ENCODE data around the gene SAXO1.

Gene SAXO1

DNA sequence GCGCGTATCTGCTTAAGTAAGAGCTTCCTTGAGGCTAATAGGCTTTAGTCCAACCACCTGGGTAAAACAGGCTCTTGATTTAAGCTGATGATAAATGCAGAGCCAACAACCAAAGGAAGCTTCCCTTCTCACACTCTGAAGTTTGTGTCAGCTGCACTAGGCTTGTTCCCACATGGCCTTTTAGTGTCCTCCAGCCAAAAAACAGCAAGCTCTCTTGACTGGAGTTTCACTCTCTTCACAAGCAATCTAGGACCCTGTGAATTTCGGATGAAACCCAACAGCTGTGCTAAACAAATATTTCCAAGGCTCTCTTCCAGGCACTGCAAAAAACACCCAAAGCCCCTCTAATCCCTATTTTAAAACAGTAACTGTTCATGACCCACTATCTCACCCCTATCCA lies 63.9 kb downstream of the SAXO1 start:
- no peak overlapping the region for H3K27ac ChIP-seq
- no peaks in the 10 kb centered on the region for H3K27me3 ChIP-seq (ENCODE audit: insufficient read depth, low read depth)
- no peaks in the 10 kb centered on the region for H4K20me1 ChIP-seq (ENCODE audit: insufficient read depth)
- no peak overlapping the region for H3K4me2 ChIP-seq
- H3K9ac ChIP-seq, result no peak overlapping the region
- TF ChIP-seq, protein P1, sequence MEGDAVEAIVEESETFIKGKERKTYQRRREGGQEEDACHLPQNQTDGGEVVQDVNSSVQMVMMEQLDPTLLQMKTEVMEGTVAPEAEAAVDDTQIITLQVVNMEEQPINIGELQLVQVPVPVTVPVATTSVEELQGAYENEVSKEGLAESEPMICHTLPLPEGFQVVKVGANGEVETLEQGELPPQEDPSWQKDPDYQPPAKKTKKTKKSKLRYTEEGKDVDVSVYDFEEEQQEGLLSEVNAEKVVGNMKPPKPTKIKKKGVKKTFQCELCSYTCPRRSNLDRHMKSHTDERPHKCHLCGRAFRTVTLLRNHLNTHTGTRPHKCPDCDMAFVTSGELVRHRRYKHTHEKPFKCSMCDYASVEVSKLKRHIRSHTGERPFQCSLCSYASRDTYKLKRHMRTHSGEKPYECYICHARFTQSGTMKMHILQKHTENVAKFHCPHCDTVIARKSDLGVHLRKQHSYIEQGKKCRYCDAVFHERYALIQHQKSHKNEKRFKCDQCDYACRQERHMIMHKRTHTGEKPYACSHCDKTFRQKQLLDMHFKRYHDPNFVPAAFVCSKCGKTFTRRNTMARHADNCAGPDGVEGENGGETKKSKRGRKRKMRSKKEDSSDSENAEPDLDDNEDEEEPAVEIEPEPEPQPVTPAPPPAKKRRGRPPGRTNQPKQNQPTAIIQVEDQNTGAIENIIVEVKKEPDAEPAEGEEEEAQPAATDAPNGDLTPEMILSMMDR (conservative IDR thresholded peaks at IDR 0.05; ENCODE audit: low read depth, low read length), result no peak
- H2AFZ ChIP-seq (ENCODE audit: low read depth), result no peak overlapping the region
- H3K4me3 ChIP-seq (IDR thresholded peaks at IDR 0.05; ENCODE audit: insufficient read depth, low read depth, low read length), result no peak overlapping the region
- H3K79me2 ChIP-seq (ENCODE audit: insufficient read depth, low read depth), result no peaks in the 10 kb centered on the region
- H3K36me3 ChIP-seq (ENCODE audit: insufficient read depth), result no peaks in the 10 kb centered on the region
- H3K4me1 ChIP-seq (ENCODE audit: low read depth, poor library complexity, severe bottlenecking), result no peaks in the 10 kb centered on the region

DNA sequence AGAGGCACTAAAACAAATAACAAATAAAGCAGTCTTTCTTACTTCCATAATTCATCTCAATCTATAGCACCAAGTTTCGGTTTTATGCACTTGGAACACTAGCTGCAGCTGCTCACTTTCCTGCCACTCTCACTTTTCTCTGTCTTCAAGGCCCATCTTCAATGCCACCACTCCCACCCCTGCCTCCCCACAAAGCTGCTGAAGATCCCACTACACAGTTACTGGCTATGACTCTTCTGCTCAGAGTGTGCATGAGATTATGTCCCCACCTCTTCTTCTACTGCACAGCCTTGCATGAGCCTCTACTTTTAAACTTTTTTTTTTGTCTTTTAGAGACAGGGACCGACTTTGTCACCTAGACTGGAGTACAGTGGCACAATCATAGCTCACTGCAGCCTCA lies 77.4 kb downstream of the SAXO1 start:
- Histone ChIP-seq H3K9ac (no peak overlapping the region), H3K4me2 (no peak overlapping the region), H3K27ac (no peak overlapping the region), H3K79me2 (ENCODE audit: insufficient read depth, low read depth) (no peaks in the 10 kb centered on the region), H3K4me3 (IDR thresholded peaks at IDR 0.05; ENCODE audit: insufficient read depth, low read depth, low read length) (no peak overlapping the region), H4K20me1 (ENCODE audit: insufficient read depth) (no peaks in the 10 kb centered on the region), H2AFZ (ENCODE audit: low read depth) (no peak overlapping the region), H3K36me3 (ENCODE audit: insufficient read depth) (no peaks in the 10 kb centered on the region), H3K4me1 (ENCODE audit: low read depth, poor library complexity, severe bottlenecking) (no peaks in the 10 kb centered on the region), H3K27me3 (ENCODE audit: insufficient read depth, low read depth) (no peaks in the 10 kb centered on the region)
- TF ChIP-seq, protein P1 (conservative IDR thresholded peaks at IDR 0.05; ENCODE audit: low read depth, low read length), result no peak

DNA sequence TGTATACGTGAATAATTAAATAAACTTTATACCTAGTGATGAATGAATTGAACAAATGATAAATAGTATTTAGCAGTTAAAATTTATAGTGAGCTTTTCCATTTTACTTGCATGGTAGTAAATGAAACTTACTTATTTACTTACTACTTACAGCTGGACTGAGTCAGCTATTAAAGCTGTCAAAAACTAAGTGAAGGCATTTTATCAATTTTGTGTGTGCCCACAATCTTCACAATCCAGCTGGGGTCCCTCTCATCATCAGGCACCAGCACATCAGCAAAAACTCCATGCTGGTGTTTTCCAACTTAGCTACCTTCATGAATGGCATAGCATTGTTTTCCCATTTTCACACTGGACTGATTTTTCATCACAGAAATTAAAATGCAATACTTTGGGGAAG lies 81.1 kb downstream of the SAXO1 start:
- H2AFZ ChIP-seq (ENCODE audit: low read depth), result no peak overlapping the region
- H3K4me2 ChIP-seq, result no peak overlapping the region

DNA sequence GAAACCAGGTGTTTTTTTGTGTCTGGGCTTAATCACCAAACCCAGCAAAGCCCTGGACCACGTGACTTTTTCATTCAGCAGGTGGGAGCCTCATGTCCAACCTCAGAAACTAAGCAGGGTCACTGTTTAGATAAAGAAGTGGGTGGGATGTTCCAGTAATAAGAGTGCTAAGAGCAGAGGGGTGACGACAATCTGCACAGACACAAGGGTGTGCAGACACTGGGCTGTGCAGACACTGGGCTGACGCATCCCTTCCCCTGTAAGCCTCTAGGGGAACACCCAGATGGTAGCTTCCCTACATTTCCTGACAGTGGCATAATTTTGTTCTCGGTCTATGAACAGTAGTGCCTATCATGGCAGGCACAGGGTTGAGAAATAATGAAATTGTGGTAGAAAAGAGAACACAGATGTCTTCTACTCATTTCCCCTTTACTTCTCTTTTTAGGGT lies 85.1 kb downstream of the SAXO1 start:
- no peaks in the 10 kb centered on the region for H3K36me3 ChIP-seq (ENCODE audit: insufficient read depth)
- H3K4me1 ChIP-seq (ENCODE audit: low read depth, poor library complexity, severe bottlenecking), result no peaks in the 10 kb centered on the region
- no peaks in the 10 kb centered on the region for H4K20me1 ChIP-seq (ENCODE audit: insufficient read depth)
- H3K79me2 ChIP-seq (ENCODE audit: insufficient read depth, low read depth), result no peaks in the 10 kb centered on the region
- no peak overlapping the region for H3K4me3 ChIP-seq (IDR thresholded peaks at IDR 0.05; ENCODE audit: insufficient read depth, low read depth, low read length)
- H3K9ac ChIP-seq, result no peak overlapping the region
- TF ChIP-seq, protein P1 (conservative IDR thresholded peaks at IDR 0.05; ENCODE audit: low read depth, low read length), result no peak
- no peak overlapping the region for H3K27ac ChIP-seq
- H2AFZ ChIP-seq (ENCODE audit: low read depth), result no peak overlapping the region
- H3K4me2 ChIP-seq, result no peak overlapping the region
- no peaks in the 10 kb centered on the region for H3K27me3 ChIP-seq (ENCODE audit: insufficient read depth, low read depth)

More for the DNA sequence above, 81.1 kb downstream of the SAXO1 start:
- Histone ChIP-seq H3K4me3 (IDR thresholded peaks at IDR 0.05; ENCODE audit: insufficient read depth, low read depth, low read length) (no peak overlapping the region), H3K27me3 (ENCODE audit: insufficient read depth, low read depth) (no peaks in the 10 kb centered on the region), H3K9ac (no peak overlapping the region), H3K36me3 (ENCODE audit: insufficient read depth) (no peaks in the 10 kb centered on the region), H3K27ac (no peak overlapping the region), H3K79me2 (ENCODE audit: insufficient read depth, low read depth) (no peaks in the 10 kb centered on the region), H3K4me1 (ENCODE audit: low read depth, poor library complexity, severe bottlenecking) (no peaks in the 10 kb centered on the region), H4K20me1 (ENCODE audit: insufficient read depth) (no peaks in the 10 kb centered on the region)
- TF ChIP-seq, protein P1 (conservative IDR thresholded peaks at IDR 0.05; ENCODE audit: low read depth, low read length), result no peak

Data from KMS-11 (cell line).